ENCODE data around the gene KRTAP5-2.

DNA sequence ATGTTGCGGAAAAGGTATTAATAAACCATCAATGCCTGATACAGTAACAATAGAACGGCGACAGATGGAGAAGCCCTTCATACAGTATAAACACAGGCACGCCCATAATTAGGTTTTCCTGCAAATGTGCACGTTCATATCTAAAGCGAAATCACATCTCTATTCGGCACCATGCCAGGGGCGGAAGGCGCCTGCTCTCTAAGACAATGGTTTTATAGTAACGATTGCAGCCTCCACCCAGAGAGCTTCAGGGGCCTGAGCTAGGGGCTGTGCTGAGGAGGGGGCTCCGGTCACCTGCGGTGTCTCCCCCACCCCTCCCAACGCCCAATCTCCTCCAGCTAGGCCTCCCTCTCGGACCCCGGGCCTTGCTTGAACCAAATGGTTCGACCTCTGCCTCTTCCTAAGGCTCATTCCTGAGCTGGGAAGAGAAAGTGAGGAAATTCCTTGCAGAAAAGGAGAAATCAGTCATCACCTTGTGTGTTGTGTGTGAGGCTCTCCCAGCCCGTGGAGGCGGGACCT lies 41.1 kb upstream of the KRTAP5-2 start:
- TF ChIP-seq CTCF (IDR thresholded peaks at IDR 0.05): no peak
- no peak for TF ChIP-seq POLR2A (IDR thresholded peaks at IDR 0.05)

Data from heart left ventricle (tissue), 13 donors.